Endodermal cell (in vitro differentiated cells): ENCODE data around the gene GPR27. TPM values are rescaled to one million over a fixed set of nuclear protein-coding genes. Genes with fewer than 3 reads are reported as not detected.

Source experiments
- DNase-seq: peaks from one replicate; pipeline ENCODE4 v3.0.0-alpha.2; 2017
- H3K27ac ChIP-seq: 2 replicates; pipeline ENCODE4 v1.5.1; 2013; ENCODE audit warnings: mild to moderate bottlenecking, low read depth, low read length, moderate library complexity
- H3K27me3 ChIP-seq: 2 replicates; pipeline ENCODE4 v1.6.1; 2013; ENCODE audit warnings: mild to moderate bottlenecking, low read length, moderate library complexity; ENCODE audit not compliant: insufficient read depth, control insufficient read depth, poor library complexity, severe bottlenecking
- H3K36me3 ChIP-seq: 2 replicates; pipeline ENCODE4 v1.7.0; 2013; ENCODE audit warnings: mild to moderate bottlenecking, low read length, moderate library complexity; ENCODE audit not compliant: control insufficient read depth, insufficient read depth
- H3K4me1 ChIP-seq: one replicate; pipeline ENCODE4 v1.7.0; 2013; ENCODE audit warnings: low read length; ENCODE audit not compliant: control insufficient read depth, insufficient read depth
- H3K4me3 ChIP-seq: 2 replicates; pipeline ENCODE4 v1.5.1; 2013; ENCODE audit warnings: mild to moderate bottlenecking, low read length, moderate library complexity
- H3K9ac ChIP-seq: 2 replicates; pipeline ENCODE4 v1.6.1; 2013; ENCODE audit warnings: mild to moderate bottlenecking, low read length, moderate library complexity; ENCODE audit not compliant: poor library complexity, severe bottlenecking; ENCODE audit errors: extremely low read depth
- H3K9me3 ChIP-seq: 2 replicates; pipeline ENCODE4 v1.6.1; 2013; ENCODE audit warnings: mild to moderate bottlenecking, low read length, moderate library complexity; ENCODE audit not compliant: control insufficient read depth
- H3K27ac Mint-ChIP-seq: 2 replicates; pipeline ENCODE4 v1.8.0; 2020; ENCODE audit warnings: mixed read lengths
- H3K27me3 Mint-ChIP-seq: 2 replicates; pipeline ENCODE4 v1.8.0; 2021; ENCODE audit warnings: mild to moderate bottlenecking, mixed read lengths; ENCODE audit not compliant: insufficient read depth
- H3K36me3 Mint-ChIP-seq: 2 replicates; pipeline ENCODE4 v1.8.0; 2020; ENCODE audit warnings: low read depth, mixed read lengths
- H3K4me1 Mint-ChIP-seq: 2 replicates; pipeline ENCODE4 v1.8.0; 2020; ENCODE audit warnings: mixed read lengths
- H3K4me3 Mint-ChIP-seq: 2 replicates; pipeline ENCODE4 v1.8.0; 2020; ENCODE audit warnings: mild to moderate bottlenecking, moderate library complexity, mixed read lengths
- H3K9me3 Mint-ChIP-seq: 2 replicates; pipeline ENCODE4 v1.8.0; 2020; ENCODE audit warnings: mild to moderate bottlenecking, mixed read lengths
- WGBS, 2 experiments: methylation state at CpG; one replicate each; pipeline versions ENCODE4 v1.1.5 to v1.1.7; 2013; ENCODE audit warnings: missing lambda C conversion rate in 2 of 2, mixed read lengths in 1 of 2; ENCODE audit not compliant: insufficient coverage in 1 of 2, insufficient read length in 1 of 2; 5-methylcytosine and 5-hydroxymethylcytosine counted together
- total RNA-seq, 2 donors: library from RNA; stranded (reverse); fragmentation: NEBNext Ultra II Directional in 1 of 2; extraction: Animal tissue kit (Norgen Biotek cat#: 25700) in 1 of 2; gene quantifications; 2 replicates in 1 of 2; 3 replicates in 1 of 2; pipeline ENCODE4 v1.2.1, GENCODE V29; 2021
- TF ChIP-seq, protein P1 (sequence below): fragments of 200-600 bp; sonication (generic); conservative IDR thresholded peaks from 2 replicates; pipeline ENCODE4 v1.5.0; 2021; ENCODE audit warnings: antibody characterized with exemption, mild to moderate bottlenecking

GPR27 gene
- total RNA-seq, 2 donors from 2014 or later, result 7.4 to 7.9 TPM

GRCh38 chr3:71784914-71785531 lies 31.4 kb downstream of the GPR27 start, which contains the start of gene PROK2:
TSS of gene PROK2 (minus strand) at chr3:71785148. CDS start at chr3:71785052, 96 bp downstream.
- peaks cover 23% of the 10 kb centered on the region for H3K4me1 Mint-ChIP-seq
- Histone ChIP-seq H3K4me1 (peaks cover 3% of the 10 kb centered on the region), H3K27me3 (peaks cover 72% of the 10 kb centered on the region), H3K4me3 (peak within 1 kb of the TSS; percentile 64), H3K27ac (no peak within 1 kb of the TSS), H3K9me3 (no peaks in the 10 kb centered on the region), H3K9ac (no peak within 1 kb of the TSS), H3K36me3 (no peaks in the 10 kb centered on the region)
- 1 to 4% methylated on average over 23 to 89 of the region's 89 CpGs for WGBS, 2 experiments
- peaks cover 72% of the 10 kb centered on the region for H3K27me3 Mint-ChIP-seq
- no peaks in the 10 kb centered on the region for H3K9me3 Mint-ChIP-seq
- peak; percentile 79 for DNase-seq
- H3K27ac Mint-ChIP-seq, result no peak within 1 kb of the TSS
- H3K36me3 Mint-ChIP-seq, result no peaks in the 10 kb centered on the region
- TF ChIP-seq, protein P1, sequence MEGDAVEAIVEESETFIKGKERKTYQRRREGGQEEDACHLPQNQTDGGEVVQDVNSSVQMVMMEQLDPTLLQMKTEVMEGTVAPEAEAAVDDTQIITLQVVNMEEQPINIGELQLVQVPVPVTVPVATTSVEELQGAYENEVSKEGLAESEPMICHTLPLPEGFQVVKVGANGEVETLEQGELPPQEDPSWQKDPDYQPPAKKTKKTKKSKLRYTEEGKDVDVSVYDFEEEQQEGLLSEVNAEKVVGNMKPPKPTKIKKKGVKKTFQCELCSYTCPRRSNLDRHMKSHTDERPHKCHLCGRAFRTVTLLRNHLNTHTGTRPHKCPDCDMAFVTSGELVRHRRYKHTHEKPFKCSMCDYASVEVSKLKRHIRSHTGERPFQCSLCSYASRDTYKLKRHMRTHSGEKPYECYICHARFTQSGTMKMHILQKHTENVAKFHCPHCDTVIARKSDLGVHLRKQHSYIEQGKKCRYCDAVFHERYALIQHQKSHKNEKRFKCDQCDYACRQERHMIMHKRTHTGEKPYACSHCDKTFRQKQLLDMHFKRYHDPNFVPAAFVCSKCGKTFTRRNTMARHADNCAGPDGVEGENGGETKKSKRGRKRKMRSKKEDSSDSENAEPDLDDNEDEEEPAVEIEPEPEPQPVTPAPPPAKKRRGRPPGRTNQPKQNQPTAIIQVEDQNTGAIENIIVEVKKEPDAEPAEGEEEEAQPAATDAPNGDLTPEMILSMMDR, result no peak
- peak within 1 kb of the TSS; percentile 57 for H3K4me3 Mint-ChIP-seq

DNA sequence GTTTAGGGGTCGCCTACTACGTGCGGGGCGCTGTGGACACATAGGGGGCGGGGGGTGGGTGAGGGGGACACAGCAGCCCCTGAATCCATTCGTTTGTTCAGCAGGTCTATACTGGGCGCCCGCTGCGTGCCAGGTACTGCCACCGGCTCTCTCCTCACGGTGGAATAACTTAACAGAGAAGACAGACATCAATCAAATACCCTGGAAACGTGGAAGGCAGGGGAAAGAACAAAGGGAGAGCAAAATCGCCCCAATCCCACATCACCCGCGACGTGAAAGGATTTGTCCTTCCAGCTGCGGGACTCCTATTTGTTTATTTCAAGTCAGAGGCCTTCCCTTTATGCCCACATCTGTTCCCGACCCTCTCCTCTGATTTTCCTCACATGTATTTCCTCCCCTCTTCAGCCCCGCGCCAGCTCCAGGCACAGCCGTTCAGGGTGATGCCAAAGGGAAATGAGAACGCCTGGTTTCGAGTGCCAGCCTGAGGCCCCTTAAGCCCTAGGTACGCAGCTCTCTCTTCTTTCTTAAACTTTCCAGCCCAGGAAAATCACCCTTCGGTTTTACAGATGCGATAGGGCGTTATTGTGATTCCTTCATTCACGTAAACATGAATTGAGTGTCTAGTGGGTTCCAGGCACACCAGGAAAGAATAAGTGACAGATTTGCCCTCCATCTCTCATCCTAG lies 32.0 kb downstream of the GPR27 start:
- Mint-ChIP-seq H3K36me3 (no peaks in the 10 kb centered on the region), H3K4me3 (peak overlapping the region; percentile 57), H3K27me3 (peaks cover 68% of the 10 kb centered on the region), H3K9me3 (no peaks in the 10 kb centered on the region), H3K4me1 (peaks cover 18% of the 10 kb centered on the region), H3K27ac (no peak overlapping the region)
- Histone ChIP-seq H3K36me3 (no peaks in the 10 kb centered on the region), H3K4me1 (peaks cover 3% of the 10 kb centered on the region), H3K27me3 (peaks cover 72% of the 10 kb centered on the region), H3K9ac (no peak overlapping the region), H3K9me3 (no peaks in the 10 kb centered on the region), H3K4me3 (peak overlapping the region; percentile 50), H3K27ac (no peak overlapping the region)
- TF ChIP-seq, protein P1, result no peak
- WGBS, 2 experiments, result 24 to 25% methylated on average over 25 to 28 of the region's 28 CpGs
- DNase-seq, result peak; percentile 60

DNA sequence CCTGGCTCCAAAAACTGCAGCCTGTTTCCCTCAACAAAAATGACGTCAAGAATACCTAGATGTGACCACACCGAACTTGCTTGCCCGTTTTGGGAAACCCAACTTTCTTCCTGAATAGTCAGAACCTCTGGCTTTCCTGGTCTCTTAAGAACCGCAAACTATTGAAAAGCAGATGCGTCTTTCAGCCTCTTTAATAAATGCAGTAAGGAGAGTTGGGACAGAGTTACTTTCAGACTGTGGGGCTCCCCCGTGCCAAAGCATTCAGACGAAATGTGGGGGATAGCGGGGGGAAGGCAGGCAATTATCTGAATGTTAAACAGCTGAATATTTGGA lies 32.5 kb downstream of the GPR27 start:
- Mint-ChIP-seq H3K27ac (no peak overlapping the region), H3K4me1 (peaks cover 17% of the 10 kb centered on the region), H3K9me3 (no peaks in the 10 kb centered on the region), H3K36me3 (no peaks in the 10 kb centered on the region), H3K4me3 (peak overlapping the region; percentile 57), H3K27me3 (peaks cover 69% of the 10 kb centered on the region)
- no peak overlapping the region for H3K9ac ChIP-seq
- H3K4me1 ChIP-seq, result peaks cover 3% of the 10 kb centered on the region
- no peaks in the 10 kb centered on the region for H3K9me3 ChIP-seq
- no peak overlapping the region for H3K4me3 ChIP-seq
- TF ChIP-seq, protein P1, result no peak
- peaks cover 68% of the 10 kb centered on the region for H3K27me3 ChIP-seq
- no peak overlapping the region for H3K27ac ChIP-seq
- DNase-seq, result no peak
- 44 to 52% methylated on average over 8 of the region's 8 CpGs for WGBS, 2 experiments
- H3K36me3 ChIP-seq, result no peaks in the 10 kb centered on the region
